ENCODE data around the gene CDC42BPG. TPM values are rescaled to one million over a fixed set of nuclear protein-coding genes. Genes with fewer than 3 reads are reported as not detected.

Gene CDC42BPG
- total and polyA plus RNA-seq, 2 of the 8 experiments (the other 6 are each of a cell fraction or from before 2014, with no cell fraction given): 3.7 to 10.6 TPM

- TF ChIP-seq, protein P1, sequence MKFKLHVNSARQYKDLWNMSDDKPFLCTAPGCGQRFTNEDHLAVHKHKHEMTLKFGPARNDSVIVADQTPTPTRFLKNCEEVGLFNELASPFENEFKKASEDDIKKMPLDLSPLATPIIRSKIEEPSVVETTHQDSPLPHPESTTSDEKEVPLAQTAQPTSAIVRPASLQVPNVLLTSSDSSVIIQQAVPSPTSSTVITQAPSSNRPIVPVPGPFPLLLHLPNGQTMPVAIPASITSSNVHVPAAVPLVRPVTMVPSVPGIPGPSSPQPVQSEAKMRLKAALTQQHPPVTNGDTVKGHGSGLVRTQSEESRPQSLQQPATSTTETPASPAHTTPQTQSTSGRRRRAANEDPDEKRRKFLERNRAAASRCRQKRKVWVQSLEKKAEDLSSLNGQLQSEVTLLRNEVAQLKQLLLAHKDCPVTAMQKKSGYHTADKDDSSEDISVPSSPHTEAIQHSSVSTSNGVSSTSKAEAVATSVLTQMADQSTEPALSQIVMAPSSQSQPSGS (IDR thresholded peaks at IDR 0.05; ENCODE audit: low read length): no peak
- TF ChIP-seq NRF1 (IDR thresholded peaks at IDR 0.05; ENCODE audit: low read depth, low read length) (no peak), FOSL1 (IDR thresholded peaks at IDR 0.05; ENCODE audit: insufficient read depth, low read depth, low read length) (no peak), CBX5 (IDR thresholded peaks at IDR 0.05; ENCODE audit: low read depth, low read length) (no peak), KDM4A (IDR thresholded peaks at IDR 0.05; ENCODE audit: low read depth, low read length, severe bottlenecking) (no peak), ZNF274 (IDR thresholded peaks at IDR 0.05; ENCODE audit: borderline replicate concordance, extremely low read depth, low read length) (no peak), SUZ12 (IDR thresholded peaks at IDR 0.05; ENCODE audit: low read length) (no peak), TAF1 (IDR thresholded peaks at IDR 0.05; ENCODE audit: low read depth, low read length) (peak; percentile 60; the same call in 1 of the 2 replicates), GABPA (IDR thresholded peaks at IDR 0.05; ENCODE audit: borderline replicate concordance, insufficient read depth, low read length) (no peak), KDM5A (IDR thresholded peaks at IDR 0.05; ENCODE audit: low read length) (0 out of 2 replicates have a peak, but pooled peaks have one; percentile 26), POLR2A (IDR thresholded peaks at IDR 0.05; ENCODE audit: control extremely low read depth in 1 of 2, low read depth in 2 of 2, low read length in 2 of 2) (0 out of 3 replicates have a peak, but pooled peaks of 1 of the 2 experiments have one; percentile 21), BRCA1 (IDR thresholded peaks at IDR 0.05; ENCODE audit: low read depth, low read length) (no peak), SIN3A (conservative IDR thresholded peaks at IDR 0.05 in 1 of 2, IDR thresholded peaks at IDR 0.05 in 1 of 2; ENCODE audit: low read depth in 1 of 2, low read length in 2 of 2) (no peak; a peak in 3 of 4 replicates), RNF2 (IDR thresholded peaks at IDR 0.05; ENCODE audit: borderline replicate concordance, low read depth, low read length, missing control alignments, poor library complexity, severe bottlenecking) (no peak), TBP (IDR thresholded peaks at IDR 0.05; ENCODE audit: low read depth, low read length) (peak; percentile 39; the same call in 1 of the 2 replicates), RBBP5 (IDR thresholded peaks at IDR 0.05; ENCODE audit: borderline replicate concordance, low read depth, low read length) (0 out of 2 replicates have a peak, but pooled peaks have one; percentile 2), CHD1 (IDR thresholded peaks at IDR 0.05; ENCODE audit: low read depth, low read length) (no peak), JUND (IDR thresholded peaks at IDR 0.05; ENCODE audit: low read length) (no peak)
These were observed 34.1 kb downstream of the CDC42BPG start, which contains the start of gene MEN1 (continued) for GRCh38 chr11:64810271-64810890.
